Suppressor macrophage (primary cell): ENCODE measurements around the gene FAM24B.
"Not testable (repeated sequence)": the region's sequence is repeated elsewhere in the genome, so short reads cannot be mapped to it uniquely, and the experiment has no call there.

Source experiments
- DNase-seq, 4 experiments: peaks; one replicate each; pipeline ENCODE4 v3.0.0-alpha.2; 2020 to 2022
- total RNA-seq, 17 experiments: gene quantifications; one replicate each; lab custom pipeline; 2026; ENCODE audit warnings: mixed read lengths in 6 of 17, inconsistent platforms in 3 of 17; lab: John Stamatoyannopoulos, UW

Gene FAM24B, protein sequence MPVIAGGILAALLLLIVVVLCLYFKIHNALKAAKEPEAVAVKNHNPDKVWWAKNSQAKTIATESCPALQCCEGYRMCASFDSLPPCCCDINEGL
- 0.14 to 2.0 (median 0.50) reads per million in 17 experiments for total RNA-seq

DNA sequence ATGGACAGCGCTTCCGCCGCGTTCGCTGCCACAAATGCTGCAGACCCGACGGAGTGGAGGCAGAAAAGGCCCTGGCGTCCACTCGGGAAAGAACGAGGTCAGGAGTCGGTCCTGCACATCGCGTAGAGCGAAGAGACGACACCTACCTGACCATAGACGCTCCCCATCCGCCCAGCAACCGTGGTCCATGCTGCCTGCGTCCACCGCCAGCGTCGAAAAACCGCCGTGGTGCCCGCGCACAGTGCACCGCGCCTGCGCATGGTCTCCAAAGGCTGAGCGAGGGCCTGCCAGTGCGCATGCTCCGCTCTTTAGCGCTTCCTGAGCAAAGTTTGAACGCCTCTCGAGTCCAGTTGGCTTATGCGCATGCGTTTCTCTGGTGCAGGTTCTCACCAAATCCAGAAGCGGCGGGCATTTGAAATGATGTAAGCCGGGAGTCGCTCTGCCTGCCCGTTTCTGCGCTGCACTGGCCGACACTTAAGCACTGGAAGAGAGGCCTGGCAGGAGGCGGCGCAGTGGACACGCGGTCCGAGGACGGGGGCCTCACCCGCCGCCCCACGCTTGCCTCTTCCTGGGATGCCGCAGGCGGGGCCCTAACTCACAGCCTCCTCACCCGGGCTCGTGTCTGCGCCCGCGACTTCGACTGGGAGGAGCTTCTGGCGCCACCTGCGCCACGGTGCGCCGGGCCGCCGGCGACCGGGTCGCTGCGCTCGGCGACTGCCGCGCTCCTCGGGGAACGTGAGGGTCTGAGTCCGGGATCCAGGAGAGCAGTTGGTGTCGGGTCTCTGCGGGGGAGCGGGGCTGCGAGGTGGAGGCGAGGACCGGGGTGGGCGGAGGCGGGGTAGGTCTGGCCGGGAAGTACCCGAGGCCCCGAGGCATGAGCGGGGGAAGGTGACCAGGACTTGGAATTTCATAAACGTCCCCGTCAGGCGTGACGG, at the start of gene FAM24B:
TSS of gene FAM24B (minus strand) at position 243 of the 935 bp plus-strand sequence. CDS start 29,066 bp downstream, outside the sequence.
- DNase-seq = peak; percentile 96 to 99 (median 97)

DNA sequence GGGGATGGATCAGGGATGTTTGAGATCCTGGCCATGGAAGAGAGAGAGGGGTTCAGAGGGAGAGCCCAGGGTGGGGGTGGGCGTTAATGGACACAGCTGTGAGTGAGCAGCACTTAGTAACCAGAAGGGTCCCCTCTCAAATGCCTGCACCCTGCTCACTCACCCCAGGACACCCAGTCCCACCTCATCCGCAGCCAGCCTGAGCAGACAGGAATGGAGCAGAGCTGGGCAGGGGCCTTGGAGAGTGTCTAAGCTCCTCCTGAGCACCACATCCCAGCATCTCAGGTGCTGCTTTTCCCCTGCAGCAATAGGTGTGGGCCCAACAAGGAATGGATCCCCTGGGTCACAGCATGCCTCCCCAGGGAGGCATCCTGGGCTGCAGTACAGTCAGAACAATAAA, 36.3 kb upstream of the FAM24B start:
- no peak for DNase-seq

DNA sequence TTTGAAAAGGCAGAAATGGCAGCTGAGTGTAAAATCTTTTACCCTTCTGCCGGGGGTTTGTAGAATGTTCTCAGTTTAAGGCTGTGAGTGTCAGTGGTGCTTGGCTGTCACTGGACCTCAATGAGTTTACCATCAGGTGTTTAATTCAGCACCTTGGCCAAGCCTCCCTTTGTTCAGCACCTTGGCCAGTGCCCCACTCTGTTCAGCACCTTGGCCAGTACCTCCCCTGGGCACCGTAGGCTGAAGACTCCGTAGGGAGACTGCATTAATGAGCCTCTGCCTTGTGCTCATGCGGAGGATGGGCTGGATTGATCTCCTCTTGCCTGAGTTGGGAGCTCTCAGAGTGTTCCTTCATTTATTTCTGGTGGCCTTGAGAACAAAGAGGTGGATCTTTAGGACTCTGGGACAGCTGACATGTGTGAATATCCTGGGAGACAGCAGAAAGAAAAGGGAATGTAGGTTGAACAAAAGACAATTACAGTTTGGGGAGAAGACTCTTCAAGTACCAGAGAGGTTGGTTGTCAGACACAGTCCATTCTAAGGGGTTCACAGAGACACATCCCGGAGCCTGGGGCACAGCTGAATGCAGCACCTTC, 32.6 kb upstream of the FAM24B start:
- peak; percentile 38 to 65 (median 50) for DNase-seq

DNA sequence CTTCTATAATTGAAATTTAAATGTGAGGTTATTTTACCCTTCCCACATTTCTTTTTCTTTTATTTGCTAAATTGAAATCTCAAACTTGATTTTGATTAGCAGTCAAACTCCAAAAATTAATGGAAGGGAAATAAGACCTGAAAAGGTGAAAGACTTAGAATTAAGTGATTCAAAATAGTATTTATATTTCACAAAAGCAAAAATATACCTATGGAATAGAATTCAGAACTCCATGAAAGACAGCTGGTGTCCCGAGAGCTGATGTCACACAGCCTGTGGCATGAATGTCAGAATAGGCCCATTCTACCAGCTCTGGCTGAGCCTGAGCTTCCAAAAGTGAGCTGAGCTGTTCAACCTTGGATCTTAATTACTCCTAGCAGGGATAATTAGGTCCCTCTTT, 30.9 kb upstream of the FAM24B start, which contains the start of gene FAM24A:
TSS of gene FAM24A (plus strand) at position 301 of the 400 bp plus-strand sequence. CDS start 1,025 bp downstream, outside the sequence.
- no peak for DNase-seq

DNA sequence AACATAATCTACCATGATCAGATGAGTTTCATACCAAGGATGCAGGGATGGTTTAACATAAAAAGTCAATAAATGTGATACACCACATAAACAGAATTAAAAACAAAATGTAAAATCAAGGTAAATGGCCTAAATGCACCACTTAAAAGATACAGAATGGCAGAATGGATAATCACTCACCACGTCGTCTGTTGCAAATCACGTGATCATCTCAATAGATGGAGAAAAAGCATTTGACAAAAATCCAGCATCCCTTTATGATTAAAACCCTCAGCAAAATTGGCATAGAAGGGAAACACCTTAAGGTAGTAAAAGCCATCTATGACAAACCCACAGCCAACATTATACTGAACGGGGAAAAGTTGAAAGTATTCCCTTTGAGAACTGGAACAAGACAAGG, 24.5 kb upstream of the FAM24B start:
- not testable (repeated sequence) for DNase-seq

DNA sequence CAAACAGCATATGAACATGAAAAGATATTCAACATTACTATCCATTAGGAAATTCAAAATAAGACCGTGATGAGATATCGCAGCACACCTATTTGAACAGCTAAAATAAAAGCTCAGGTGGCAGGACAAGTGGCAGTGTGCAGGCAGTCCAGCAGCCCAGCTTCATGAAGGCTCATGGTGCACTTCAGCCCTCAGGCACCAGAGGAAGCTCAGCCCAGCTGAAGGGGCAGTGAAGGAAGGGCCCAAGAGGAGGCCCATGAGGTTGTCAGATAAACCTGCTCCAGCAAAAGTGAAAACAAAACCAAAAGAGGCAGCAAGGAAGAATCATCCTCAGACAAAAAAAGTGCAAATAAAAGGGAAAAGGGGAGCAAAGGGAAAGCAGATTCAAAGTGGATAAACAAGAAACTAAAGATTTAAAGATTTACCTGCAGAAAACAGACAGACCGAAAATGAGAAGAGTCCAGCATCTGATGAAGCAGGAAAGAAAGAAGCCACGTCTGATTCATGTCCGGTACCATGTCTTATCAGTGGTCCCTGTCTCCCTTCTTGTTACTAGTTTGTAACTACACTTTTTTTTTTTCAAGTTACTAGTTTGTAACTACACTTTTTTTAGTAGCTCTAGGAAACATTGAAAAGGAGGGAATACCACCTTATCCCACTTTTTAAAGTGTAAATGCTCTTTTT, 15.0 kb upstream of the FAM24B start:
- DNase-seq = no peak

DNA sequence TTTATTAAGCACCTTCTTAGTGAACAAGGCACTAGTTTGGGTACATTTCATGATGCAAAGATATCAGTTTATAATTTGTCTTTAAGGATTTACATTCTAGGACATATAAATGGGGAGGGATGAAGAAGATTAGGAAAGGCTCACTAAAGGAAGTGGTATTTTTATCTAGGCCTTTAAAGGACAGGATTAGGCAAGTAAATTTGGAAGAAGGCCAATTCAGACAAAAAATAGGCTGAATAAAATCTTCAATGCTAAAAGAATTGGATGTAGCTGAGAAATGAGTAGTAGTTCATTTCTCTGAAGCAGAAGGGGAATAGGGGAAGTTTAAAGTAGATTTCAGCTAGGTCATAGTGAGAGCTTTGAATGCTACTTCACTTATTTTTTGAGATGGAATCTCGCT, 4.8 kb upstream of the FAM24B start:
- peak in 1 of 4 experiments; percentile 0 for DNase-seq

DNA sequence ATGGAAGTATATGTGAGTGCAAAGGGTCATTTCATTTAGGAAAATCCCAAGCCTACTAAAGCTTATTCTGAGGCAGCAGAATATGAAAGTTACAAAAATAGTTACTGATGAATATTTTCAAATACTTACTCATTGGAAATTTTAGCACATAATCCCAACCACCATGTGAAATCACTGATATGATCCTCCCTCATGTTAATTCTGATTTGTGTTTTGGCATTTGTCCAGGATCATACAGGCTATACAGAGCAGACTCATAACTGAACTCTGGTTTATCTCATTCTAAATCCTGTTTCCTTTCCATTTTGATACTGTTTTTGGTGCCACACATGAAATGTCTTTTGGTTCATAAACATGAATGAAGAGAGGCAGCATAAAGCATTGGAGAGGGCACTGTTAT, 3.4 kb upstream of the FAM24B start:
- no peak for DNase-seq

DNA sequence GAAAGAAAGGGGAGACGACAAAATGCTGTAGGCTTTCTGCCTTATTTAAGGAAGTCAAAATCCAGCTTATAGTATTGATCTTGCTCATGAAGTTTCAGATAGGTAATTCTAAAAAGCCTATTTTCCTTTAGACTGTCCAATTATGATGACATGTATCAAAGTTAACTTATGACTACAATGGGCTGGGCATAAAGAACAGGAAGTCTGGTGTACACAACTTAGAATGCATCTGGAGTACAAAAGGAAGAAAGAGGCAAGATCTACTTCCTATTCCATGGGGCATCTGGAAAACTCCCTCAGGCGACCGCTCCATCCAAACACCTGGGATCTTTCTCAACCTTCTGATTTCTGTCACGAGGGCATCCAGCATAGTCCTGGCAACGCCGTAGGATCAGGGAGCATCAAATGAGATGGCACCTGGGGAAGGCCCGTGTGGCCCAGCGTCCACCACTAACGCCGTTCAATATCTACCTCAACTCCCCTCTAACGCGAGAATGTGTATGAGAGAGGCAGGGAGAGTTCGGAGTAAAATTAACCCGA, 512 bp downstream of the FAM24B start:
- DNase-seq = peak; percentile 3 to 58 (median 34)

DNA sequence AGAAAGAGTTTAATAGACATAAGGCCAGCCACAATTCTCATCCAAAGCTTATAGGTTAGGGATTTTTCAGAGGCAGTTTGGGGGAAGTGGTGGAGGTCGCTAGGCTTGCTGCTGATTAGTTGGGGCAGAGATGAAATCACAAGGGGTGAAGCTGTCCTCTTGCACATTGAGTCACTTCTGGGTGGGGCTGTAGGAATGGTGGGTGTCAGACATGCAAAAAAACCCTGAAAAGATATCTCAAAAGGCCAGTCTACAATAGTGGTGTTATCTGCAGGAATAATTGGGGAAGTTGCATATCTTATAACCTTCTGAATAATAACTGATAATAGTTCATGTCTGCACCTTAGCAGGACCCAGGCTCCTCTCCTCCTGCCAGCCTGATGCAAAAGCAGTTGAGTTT, 2.1 kb downstream of the FAM24B start:
- DNase-seq = peak; percentile 3 to 27 (median 14)

DNA sequence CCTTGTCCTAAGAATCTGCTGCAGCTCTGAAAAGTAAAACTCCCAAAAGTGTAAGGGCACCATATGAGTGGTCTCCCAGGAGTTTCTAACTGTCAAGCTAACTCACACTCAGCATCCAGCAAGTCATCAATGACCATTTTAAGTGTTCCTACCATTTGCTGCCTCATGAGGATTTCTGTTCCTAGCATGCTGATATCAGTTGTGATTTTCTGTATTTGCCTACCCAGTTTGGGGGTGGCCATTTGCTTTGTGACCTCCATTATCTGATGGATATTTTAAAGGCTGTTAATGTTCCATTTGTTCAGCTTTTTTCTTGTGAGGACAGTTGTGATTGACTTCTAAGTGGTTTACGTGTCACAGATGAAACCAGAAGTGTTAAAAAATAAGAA, 2.9 kb downstream of the FAM24B start:
- DNase-seq = no peak

DNA sequence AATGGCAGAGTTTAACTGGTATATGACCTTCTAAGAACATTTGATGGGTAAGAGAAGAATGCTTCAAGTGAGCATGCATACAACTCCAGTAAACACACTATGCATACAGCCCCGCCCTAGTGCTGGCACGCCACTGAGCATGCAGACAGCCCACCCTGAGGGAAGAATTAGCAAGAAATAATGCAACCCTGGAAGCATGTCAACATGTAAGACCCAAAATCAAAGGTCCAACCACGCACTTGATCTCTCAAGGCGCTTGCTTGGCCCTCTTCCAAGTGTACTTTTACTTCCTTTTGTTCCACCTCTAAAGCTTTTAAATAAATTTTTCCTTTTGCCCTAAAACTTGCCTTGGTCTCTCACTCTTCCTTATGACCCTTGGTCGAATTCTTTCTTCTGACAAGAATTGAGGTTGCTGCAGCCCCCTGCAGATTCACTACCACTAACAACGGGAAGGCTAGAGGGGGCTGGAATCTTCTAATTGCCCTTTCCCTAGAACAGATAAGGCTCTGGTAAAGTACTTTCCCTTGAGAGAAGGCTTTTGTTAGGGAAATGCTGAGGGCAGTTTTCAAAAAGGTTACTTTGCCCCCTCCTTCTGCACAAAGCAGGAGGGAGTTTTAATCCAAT, 3.4 kb downstream of the FAM24B start:
- DNase-seq = no peak

DNA sequence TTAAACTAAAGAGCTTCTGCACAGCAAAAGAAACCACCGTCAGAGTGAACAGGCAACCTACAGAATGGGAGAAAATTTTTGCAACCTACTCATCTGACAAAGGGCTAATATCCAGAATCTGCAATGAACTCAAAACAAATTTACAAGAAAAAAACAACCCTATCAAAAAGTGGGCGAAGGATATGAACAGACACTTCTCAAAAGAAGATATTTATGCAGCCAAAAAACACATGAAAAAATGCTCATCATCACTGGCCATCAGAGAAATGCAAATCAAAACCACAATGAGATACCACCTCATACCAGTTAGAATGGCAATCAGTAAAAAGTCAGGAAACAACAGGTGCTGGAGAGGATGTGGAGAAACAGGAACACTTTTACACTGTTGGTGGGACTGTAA, 7.4 kb downstream of the FAM24B start:
- not testable (repeated sequence) for DNase-seq

DNA sequence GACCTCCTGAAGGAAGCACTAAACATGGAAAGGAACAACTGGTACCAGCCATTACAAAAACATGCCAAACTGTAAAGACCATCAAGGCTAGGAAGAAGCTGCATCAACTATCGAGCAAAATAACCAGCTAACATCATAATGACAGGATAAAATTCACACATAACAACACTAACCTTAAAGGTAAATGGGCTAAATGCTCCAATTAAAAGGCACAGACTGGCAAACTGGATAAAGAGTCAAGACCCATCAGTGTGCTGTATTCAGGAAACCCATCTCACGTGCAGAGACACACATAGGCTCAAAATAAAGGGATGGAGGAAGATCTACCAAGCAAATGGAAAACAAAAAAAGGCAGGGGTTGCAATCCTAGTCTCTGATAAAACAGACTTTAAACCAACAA, 10.6 kb downstream of the FAM24B start:
- not testable (repeated sequence) for DNase-seq

DNA sequence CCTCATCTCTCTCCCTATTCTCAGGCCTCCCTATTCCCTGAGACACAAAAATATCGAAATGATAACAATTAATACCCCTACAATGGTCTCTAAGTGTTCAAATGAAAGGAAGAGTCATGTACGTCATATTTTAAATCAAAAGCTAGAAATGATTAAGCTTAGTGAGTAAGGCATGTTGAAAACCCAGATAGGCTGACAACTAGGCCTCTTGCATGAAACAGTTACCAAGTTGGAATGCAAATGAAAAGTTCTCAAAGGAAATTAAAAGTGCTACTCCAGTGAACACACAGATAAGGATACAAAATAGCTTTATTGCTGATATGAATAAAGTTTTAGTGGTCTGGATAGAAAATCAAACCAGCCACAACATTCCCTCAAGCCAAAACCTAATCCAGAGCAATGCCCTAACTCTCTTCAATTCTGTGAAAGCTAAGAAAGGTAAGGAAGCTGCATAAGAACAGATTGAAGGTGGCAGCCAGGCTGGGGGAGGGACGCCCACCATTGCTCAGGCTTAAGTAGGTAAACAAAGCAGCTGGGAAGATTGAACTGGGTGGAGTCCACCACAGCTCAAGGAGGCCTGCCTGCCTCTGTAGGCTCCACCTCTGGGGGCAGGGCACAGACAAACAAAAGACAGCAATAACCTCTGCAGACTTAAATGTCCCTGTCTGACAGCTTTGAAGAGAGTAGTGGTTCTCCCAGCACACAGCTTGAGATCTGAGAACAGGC, 12.5 kb downstream of the FAM24B start:
- DNase-seq = not testable (repeated sequence)

DNA sequence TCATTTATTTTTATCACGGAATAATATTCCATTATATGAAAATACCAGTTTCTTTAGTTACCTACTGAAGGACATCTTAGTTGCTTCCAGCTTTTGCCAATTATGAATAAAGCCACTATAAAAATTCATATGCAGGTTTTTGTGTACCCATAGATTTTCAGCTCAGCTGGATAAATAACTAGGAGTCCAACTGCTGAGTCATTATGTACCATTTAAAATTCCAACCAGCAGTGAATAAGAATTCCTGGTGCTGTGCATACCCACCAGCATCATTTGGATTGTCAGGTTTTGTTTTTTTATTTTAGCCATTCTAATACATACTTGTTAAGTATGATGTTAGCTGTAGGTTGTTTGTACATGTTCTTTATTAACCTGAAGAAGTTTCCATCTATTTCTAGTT, 14.5 kb downstream of the FAM24B start:
- DNase-seq = no peak

DNA sequence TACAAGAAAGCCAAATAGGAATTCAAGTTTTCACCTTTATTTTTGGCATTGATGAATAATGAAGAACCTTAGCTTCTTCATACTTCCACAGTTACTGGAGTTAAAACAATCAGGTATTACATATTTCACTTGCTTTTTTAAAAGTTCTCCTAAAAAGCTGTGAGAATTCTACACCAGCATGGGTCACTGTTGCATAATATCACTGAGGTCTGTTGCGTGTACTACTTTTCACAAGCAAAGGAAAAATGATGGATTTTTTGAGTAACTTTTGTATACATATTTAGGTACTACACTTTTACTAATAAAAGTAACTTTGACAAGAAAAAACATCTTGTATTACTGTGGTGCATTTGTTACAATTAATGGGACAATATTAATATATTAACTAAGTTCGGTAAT, 15.2 kb downstream of the FAM24B start:
- DNase-seq = no peak

DNA sequence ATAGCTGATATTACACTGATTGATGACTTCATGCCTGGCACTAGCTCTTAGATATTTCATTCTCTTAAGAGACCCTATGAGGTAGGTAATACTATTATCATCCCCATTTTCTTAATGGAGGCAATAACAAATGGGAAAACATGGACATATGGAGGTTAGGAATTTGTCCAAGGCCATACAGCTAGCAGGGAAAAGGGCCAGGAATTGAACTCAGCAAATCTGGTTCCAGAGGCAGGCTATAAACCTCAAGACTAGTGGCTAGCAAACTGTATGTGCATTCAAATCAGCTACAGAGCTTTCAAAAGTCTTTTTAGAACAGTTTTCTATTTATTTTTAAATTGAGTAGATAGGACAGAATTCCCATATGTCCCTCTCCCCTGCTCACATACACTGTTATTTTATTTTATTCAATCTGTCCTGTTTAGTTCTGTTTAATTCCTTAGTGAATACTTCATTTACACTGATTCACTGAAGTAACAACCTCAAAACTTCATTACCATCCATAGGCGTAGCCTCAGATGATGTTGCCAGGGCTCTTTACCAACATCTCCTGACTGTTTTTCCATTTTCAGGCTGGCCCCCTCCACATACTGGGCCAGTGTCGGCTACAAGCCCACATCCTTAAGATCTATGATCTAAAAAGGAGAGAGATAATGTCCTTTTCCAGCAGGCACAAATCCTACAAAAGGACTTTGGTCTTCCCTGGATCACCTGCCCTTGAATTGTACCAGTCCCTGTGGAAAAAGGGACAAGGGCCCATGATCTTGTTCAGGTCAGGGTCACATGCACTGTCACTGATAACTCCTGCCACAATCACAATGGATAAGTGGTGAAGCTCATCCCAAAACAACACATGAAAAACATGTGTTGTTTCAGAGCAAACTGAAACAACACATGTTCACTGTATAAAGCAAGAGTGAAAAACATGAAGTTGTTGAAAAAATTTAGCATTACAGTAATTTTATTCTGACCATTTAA, 15.9 kb downstream of the FAM24B start:
- DNase-seq = no peak

DNA sequence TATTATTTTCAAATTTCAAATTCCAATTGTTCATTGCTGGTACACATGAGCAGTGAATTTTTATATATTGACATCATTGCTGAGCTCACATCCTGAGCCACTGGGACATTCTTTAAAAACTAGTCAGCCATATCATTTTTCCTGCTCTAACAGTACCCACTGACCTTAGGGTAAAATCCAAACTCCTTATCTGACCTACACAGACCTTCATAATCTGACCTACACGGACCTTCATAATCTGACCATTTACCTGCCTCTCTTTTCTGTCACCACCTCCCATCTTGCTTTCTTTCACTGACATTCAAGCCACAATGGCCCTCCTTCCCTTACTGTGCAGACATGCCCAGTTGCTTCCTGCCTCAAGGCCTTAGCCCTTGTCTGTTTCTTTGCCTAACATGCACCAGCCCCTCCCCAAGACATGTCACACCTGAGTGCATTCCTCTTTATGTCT, 17.6 kb downstream of the FAM24B start:
- no peak for DNase-seq

DNA sequence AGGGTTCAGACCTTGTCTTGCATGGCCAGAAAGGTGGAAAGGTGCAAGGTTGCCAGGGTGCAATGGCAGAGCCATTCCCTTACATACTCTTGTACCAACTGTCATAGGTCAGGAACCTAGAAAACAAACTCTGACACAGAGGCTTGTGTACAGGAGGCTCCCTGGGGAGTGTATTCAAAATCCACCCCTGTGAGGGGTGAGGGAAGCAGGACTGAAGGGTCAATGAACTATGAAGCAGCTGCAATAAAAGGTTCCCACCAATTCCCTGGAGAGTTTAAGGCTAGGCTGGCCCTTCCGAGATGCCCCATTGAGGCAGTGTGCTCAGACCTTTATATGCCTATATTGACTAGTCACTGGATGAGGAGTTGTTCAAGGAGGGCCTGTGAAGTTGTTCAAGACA, 19.9 kb downstream of the FAM24B start:
- DNase-seq = no peak
